Measurements from ENCODE around the gene CELSR1. TPM values are rescaled to one million over a fixed set of nuclear protein-coding genes. Genes with fewer than 3 reads are reported as not detected.
"Not testable (repeated sequence)": the region's sequence is repeated elsewhere in the genome, so short reads cannot be mapped to it uniquely, and the experiment has no call there.

The CELSR1 gene
- total RNA-seq, 2 experiments from 2014 or later, result 0.08 TPM; not detected in 1

DNA sequence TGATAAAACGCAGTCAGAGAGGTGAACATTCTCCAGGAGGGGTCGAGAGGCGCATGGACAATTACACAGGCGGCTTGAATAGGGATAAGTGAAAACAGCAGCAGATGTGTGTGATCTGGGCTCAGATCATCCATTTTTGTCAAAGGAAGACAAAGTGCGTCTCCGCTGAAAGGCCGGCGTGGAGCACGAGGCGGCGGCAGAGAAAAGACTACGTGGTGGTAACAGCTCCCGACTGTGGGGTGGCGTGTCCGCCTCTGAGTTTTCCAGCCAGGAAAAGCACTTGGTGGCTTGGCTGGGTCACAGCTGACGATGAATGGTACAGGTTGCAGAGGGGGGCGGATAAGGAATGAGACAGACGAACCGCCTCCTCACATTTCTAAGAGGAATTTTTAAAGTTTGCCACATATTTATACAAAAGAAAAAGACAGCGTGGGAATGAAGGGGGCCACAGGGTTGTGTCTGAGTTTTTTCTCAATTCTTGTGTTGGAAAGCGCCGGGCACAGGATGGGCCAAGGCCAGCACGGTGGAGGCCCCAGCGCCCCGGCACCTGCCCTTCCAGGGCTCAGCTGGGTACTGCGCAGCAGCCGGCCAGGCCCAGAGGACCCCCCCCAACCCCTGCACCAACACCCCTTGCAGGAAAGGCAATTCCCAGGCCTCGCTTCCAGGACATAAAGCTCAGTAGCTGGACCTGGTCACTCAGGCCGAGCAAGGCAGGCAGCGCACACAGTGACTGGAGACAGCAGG lies 121.5 kb downstream of the CELSR1 start:
- CTCF ChIA-PET, result no interaction called here

DNA sequence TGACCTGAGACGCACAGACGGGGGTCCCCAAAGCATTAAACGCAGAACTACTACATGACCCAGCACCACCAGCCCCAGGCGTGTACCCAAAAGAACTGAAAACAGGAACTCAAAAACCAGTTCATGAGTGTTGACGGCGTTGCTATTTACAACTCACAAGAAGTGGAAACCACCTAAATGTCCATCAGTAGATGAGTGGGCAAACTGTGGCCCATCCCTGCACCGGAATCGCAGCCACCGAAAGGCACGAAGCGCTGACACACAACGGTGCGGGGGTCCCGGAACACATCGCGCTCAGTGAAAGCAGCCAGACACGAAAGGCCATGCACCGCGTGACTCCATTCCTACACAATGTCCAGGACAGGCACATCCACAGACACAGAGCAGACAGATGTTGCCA lies 122.7 kb downstream of the CELSR1 start:
- H3K4me3 Mint-ChIP-seq, result no peak overlapping the region

More for the DNA sequence above, 121.5 kb downstream of the CELSR1 start:
- POLR2A ChIA-PET, result no interaction called here
- DNase-seq (no peak), ATAC-seq (no peak)
- Mint-ChIP-seq H3K27me3 (ENCODE audit: low read depth) (no peaks in the 10 kb centered on the region), H3K4me1 (ENCODE audit: low read depth) (no peaks in the 10 kb centered on the region), H3K27ac (no peak overlapping the region), H3K4me3 (no peak overlapping the region), H3K9me3 (ENCODE audit: insufficient read depth) (no peaks in the 10 kb centered on the region), H3K36me3 (ENCODE audit: low read depth) (no peaks in the 10 kb centered on the region)

DNA sequence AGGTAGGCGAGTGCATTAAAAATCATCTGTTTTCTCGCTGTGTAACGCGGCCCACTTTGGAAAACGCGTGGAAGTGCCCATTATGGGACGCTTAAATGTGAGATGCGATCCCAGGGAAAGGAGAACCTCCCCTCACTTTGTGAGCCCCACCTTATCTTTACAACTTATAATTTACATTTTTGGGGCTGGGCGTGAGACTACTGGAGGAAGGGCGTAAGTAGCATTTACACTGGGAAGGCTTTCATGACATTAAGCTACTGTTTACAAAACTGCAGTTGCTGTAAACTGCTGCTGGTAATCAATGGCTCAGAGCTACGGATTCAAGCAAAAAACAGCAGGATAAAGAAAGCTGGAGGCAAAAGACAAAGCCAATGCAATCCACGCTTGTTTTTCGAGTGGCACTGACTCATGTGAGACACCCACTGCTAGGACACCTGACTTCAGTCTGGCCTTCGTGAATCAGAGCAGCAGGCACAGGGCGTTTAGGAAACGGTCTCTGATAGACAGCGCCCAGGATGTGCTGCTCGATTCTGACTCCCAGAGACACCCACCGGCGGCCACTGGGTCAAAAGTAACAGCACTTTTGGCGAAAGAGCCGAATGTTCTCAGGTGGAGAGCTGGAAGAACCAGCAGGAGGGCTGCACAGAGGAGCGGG lies 123.6 kb downstream of the CELSR1 start:
- ATAC-seq, result no peak
- ChIA-PET POLR2A (no interaction called here), CTCF (no interaction called here)
- Mint-ChIP-seq H3K4me1 (ENCODE audit: low read depth) (no peaks in the 10 kb centered on the region), H3K27ac (no peak overlapping the region), H3K9me3 (ENCODE audit: insufficient read depth) (no peaks in the 10 kb centered on the region), H3K27me3 (ENCODE audit: low read depth) (no peaks in the 10 kb centered on the region), H3K36me3 (ENCODE audit: low read depth) (no peaks in the 10 kb centered on the region), H3K4me3 (no peak overlapping the region)
- no peak for DNase-seq

More for the DNA sequence above, 122.7 kb downstream of the CELSR1 start:
- ChIA-PET POLR2A (no interaction called here), CTCF (no interaction called here)
- H3K27me3 Mint-ChIP-seq (ENCODE audit: low read depth), result no peaks in the 10 kb centered on the region
- no peak overlapping the region for H3K27ac Mint-ChIP-seq
- H3K4me1 Mint-ChIP-seq (ENCODE audit: low read depth), result no peaks in the 10 kb centered on the region
- ATAC-seq (no peak), DNase-seq (no peak)
- no peaks in the 10 kb centered on the region for H3K36me3 Mint-ChIP-seq (ENCODE audit: low read depth)
- H3K9me3 Mint-ChIP-seq (ENCODE audit: insufficient read depth), result no peaks in the 10 kb centered on the region

- Mint-ChIP-seq H3K4me1 (ENCODE audit: low read depth) (no peaks in the 10 kb centered on the region), H3K4me3 (no peak overlapping the region)
- POLR2A ChIA-PET, result no interaction called here
These were observed 126.1 kb downstream of the CELSR1 start for GRCh38 chr22:46411347-46411746.

DNA sequence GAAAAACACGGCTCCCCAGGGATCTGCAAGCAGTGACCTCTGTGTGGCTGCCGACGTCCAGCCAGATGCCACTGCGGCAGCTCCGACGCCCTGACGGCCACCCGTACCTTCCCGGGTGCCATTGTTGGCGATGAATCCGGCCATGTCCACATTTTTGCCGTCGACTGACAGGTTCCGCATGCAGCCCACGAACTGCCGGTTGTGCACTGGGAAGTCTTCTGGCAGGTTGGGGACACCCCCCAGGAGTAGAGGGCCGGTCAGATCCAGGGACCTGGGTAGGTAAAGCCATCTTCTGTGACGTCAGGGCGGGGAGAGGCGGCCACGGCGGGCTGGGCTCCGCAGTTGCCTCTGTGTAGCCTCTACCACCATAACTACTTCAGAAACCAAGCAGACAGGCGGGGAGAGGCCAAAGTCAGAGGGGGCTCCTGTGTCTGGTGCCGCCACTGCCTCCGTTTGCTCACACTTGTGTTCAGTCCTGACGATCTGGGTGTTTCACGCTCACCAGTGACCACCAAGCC lies 127.1 kb downstream of the CELSR1 start:
- no peak for ATAC-seq
- Mint-ChIP-seq H3K4me1 (ENCODE audit: low read depth) (no peaks in the 10 kb centered on the region), H3K36me3 (ENCODE audit: low read depth) (no peaks in the 10 kb centered on the region), H3K27me3 (ENCODE audit: low read depth) (no peaks in the 10 kb centered on the region), H3K27ac (no peak overlapping the region), H3K9me3 (ENCODE audit: insufficient read depth) (no peaks in the 10 kb centered on the region), H3K4me3 (no peak overlapping the region)
- CTCF ChIA-PET, result no interaction called here
- POLR2A ChIA-PET, result no interaction called here
- DNase-seq, result no peak

More at GRCh38 chr22:46411347-46411746, 126.1 kb downstream of the CELSR1 start:
- Mint-ChIP-seq H3K9me3 (ENCODE audit: insufficient read depth) (no peaks in the 10 kb centered on the region), H3K27ac (no peak overlapping the region), H3K27me3 (ENCODE audit: low read depth) (no peaks in the 10 kb centered on the region), H3K36me3 (ENCODE audit: low read depth) (no peaks in the 10 kb centered on the region)
- CTCF ChIA-PET, result no interaction called here
- ATAC-seq, result no peak
- no peak for DNase-seq

- ChIA-PET POLR2A (no interaction called here), CTCF (no interaction called here)
- H3K4me1 Mint-ChIP-seq (ENCODE audit: low read depth), result no peaks in the 10 kb centered on the region
- H3K36me3 Mint-ChIP-seq (ENCODE audit: low read depth), result no peaks in the 10 kb centered on the region
- H3K9me3 Mint-ChIP-seq (ENCODE audit: insufficient read depth), result no peaks in the 10 kb centered on the region
- H3K27ac Mint-ChIP-seq, result no peak overlapping the region
- H3K27me3 Mint-ChIP-seq (ENCODE audit: low read depth), result no peaks in the 10 kb centered on the region
- H3K4me3 Mint-ChIP-seq, result no peak overlapping the region
- DNase-seq, result no peak
- ATAC-seq, result no peak
These were observed 127.7 kb downstream of the CELSR1 start for GRCh38 chr22:46409631-46410210.

GRCh38 chr22:46408568-46409506 lies 128.6 kb downstream of the CELSR1 start:
- DNase-seq (no peak), ATAC-seq (no peak)
- Mint-ChIP-seq H3K4me1 (ENCODE audit: low read depth) (peaks cover 2% of the 10 kb centered on the region), H3K27ac (no peak overlapping the region), H3K9me3 (ENCODE audit: insufficient read depth) (no peaks in the 10 kb centered on the region), H3K27me3 (ENCODE audit: low read depth) (no peaks in the 10 kb centered on the region), H3K4me3 (no peak overlapping the region), H3K36me3 (ENCODE audit: low read depth) (no peaks in the 10 kb centered on the region)
- ChIA-PET POLR2A (no interaction called here), CTCF (no interaction called here)

DNA sequence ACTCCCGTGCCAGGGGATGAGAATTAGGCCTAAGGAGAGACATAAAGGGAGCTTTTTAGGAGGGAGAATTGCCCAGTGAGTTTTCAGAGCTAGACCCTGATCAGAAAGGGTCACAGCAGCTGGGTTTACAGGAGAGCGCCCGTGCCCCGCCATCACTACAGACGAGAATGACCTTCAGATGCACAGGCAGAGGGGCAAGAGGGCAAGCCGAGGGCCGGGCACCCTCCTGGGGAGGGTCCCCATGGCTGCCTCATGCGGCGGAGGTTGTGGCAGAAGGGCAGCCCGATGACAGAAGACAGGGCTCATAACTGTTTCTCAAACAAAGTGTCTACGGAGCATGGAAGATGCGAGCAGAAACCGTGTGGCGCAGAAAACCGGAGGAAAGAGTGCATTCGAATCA lies 129.7 kb downstream of the CELSR1 start:
- no peak overlapping the region for H3K27ac Mint-ChIP-seq
- POLR2A ChIA-PET, result no interaction called here
- H3K9me3 Mint-ChIP-seq (ENCODE audit: insufficient read depth), result no peaks in the 10 kb centered on the region
- no peaks in the 10 kb centered on the region for H3K27me3 Mint-ChIP-seq (ENCODE audit: low read depth)
- ATAC-seq (no peak), DNase-seq (no peak)
- no peak overlapping the region for H3K4me3 Mint-ChIP-seq
- CTCF ChIA-PET, result no interaction called here
- H3K4me1 Mint-ChIP-seq (ENCODE audit: low read depth), result peaks cover 2% of the 10 kb centered on the region
- H3K36me3 Mint-ChIP-seq (ENCODE audit: low read depth), result no peaks in the 10 kb centered on the region

DNA sequence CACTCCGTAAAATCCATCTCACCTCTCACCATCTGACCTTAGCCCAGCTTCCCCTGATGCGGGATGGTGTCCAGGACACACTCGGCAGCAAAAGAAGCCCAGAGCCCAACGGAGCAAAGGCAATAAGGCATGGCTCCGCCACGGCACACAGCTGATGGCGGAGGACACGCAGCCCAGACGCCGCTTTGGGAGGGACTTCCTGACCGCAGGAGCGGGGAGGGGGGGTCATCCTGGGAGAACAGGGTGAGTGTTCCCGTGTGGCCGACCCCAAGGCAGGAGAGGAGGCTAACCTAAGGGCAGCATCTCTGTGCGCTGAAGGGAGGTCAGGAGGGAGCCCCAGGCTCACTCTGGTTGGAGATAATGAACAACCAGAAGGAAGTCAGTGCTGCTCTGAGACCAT lies 130.6 kb downstream of the CELSR1 start:
- Mint-ChIP-seq H3K36me3 (ENCODE audit: low read depth) (no peaks in the 10 kb centered on the region), H3K4me3 (no peak overlapping the region), H3K27me3 (ENCODE audit: low read depth) (peaks cover 4% of the 10 kb centered on the region), H3K9me3 (ENCODE audit: insufficient read depth) (no peaks in the 10 kb centered on the region), H3K27ac (no peak overlapping the region), H3K4me1 (ENCODE audit: low read depth) (peaks cover 2% of the 10 kb centered on the region)
- ATAC-seq, result no peak
- CTCF ChIA-PET, result no interaction called here
- DNase-seq, result no peak
- POLR2A ChIA-PET, result no interaction called here

- H3K4me1 Mint-ChIP-seq (ENCODE audit: low read depth), result peaks cover 2% of the 10 kb centered on the region
- ChIA-PET POLR2A (no interaction called here), CTCF (no interaction called here)
- no peaks in the 10 kb centered on the region for H3K36me3 Mint-ChIP-seq (ENCODE audit: low read depth)
- H3K27ac Mint-ChIP-seq, result no peak overlapping the region
- H3K4me3 Mint-ChIP-seq, result no peak overlapping the region
- ATAC-seq (no peak), DNase-seq (no peak)
- H3K27me3 Mint-ChIP-seq (ENCODE audit: low read depth), result peaks cover 4% of the 10 kb centered on the region
- H3K9me3 Mint-ChIP-seq (ENCODE audit: insufficient read depth), result no peaks in the 10 kb centered on the region
These were observed 131.1 kb downstream of the CELSR1 start for GRCh38 chr22:46406349-46406748.

DNA sequence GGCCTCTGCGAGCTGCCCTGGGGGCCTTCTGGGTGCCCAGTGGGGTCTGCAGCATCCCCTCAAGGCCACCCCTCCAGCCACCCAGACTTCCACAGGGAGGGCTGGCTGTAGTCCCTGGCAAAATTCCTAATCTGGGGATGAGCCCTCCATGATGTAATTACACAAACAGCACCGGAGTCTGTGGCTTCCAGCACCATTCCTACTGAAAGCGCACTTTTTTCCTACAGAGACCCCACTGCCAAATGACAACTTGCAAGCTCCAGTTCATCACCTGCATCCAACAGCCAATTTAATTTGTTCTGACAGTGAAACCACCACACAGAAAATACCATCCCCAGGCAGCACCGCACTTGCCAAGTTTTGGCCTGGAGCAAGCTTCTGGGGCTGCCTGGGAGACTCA lies 131.5 kb downstream of the CELSR1 start:
- H3K4me1 Mint-ChIP-seq (ENCODE audit: low read depth), result peaks cover 2% of the 10 kb centered on the region
- POLR2A ChIA-PET, result no interaction called here
- CTCF ChIA-PET, result no interaction called here
- H3K27me3 Mint-ChIP-seq (ENCODE audit: low read depth), result peaks cover 4% of the 10 kb centered on the region
- no peak overlapping the region for H3K4me3 Mint-ChIP-seq
- H3K36me3 Mint-ChIP-seq (ENCODE audit: low read depth), result no peaks in the 10 kb centered on the region
- no peak for DNase-seq
- no peaks in the 10 kb centered on the region for H3K9me3 Mint-ChIP-seq (ENCODE audit: insufficient read depth)
- ATAC-seq, result no peak
- no peak overlapping the region for H3K27ac Mint-ChIP-seq

DNA sequence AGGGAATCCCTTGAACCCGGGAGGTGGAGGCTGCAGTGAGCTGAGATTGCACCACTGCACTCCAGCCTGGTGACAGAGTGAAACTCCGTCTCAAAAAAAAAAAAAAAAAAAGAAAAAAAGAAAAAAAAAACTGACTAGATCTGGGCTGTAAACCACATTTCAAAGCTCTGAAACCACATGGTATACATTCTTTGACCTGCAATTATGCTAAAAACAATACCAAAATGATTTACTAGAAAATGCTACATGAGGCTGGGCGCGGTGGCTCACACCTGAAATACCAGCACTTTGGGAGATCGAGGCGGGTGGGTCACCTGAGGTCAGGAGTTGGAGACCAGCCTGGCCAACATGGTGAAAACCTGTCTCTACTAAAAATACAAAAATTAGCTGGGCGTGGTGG lies 133.5 kb downstream of the CELSR1 start:
- DNase-seq; H3K4me1 Mint-ChIP-seq (ENCODE audit: low read depth); ATAC-seq; POLR2A ChIA-PET; H3K4me3 Mint-ChIP-seq; H3K27ac Mint-ChIP-seq; H3K9me3 Mint-ChIP-seq (ENCODE audit: insufficient read depth); CTCF ChIA-PET; H3K27me3 Mint-ChIP-seq (ENCODE audit: low read depth); H3K36me3 Mint-ChIP-seq (ENCODE audit: low read depth): not testable (repeated sequence)
